GM23248 (cell line): ENCODE measurements around the gene MLST8. TPM values are rescaled to one million over a fixed set of nuclear protein-coding genes. Genes with fewer than 3 reads are reported as not detected.

Experiments used
- DNase-seq: peaks from one replicate; pipeline ENCODE4 v3.0.0-alpha.2; 2015
- H2AFZ ChIP-seq: fragments of 200-600 bp; sonication (generic); 2 replicates; pipeline ENCODE4 v1.6.1; 2016; ENCODE audit warnings: antibody characterized with exemption
- H3F3A ChIP-seq: fragments of 200-600 bp; sonication (generic); 2 replicates; pipeline ENCODE4 v1.6.1; 2016; ENCODE audit warnings: mild to moderate bottlenecking, antibody characterized with exemption, mixed run types; ENCODE audit not compliant: insufficient read depth
- H3K27ac ChIP-seq: fragments of 200-600 bp; sonication (generic); 2 replicates; pipeline ENCODE4 v1.5.1; 2016; ENCODE audit warnings: mild to moderate bottlenecking
- H3K27me3 ChIP-seq: fragments of 200-600 bp; sonication (generic); replicated peaks from 2 replicates; pipeline ENCODE4 v1.6.1; 2016; ENCODE audit warnings: mild to moderate bottlenecking; ENCODE audit not compliant: insufficient read depth
- H3K36me3 ChIP-seq: fragments of 200-600 bp; sonication (generic); 2 replicates; pipeline ENCODE4 v1.6.1; 2016; ENCODE audit warnings: low read depth, mild to moderate bottlenecking
- H3K4me1 ChIP-seq: fragments of 200-600 bp; sonication (generic); 2 replicates; pipeline ENCODE4 v1.6.1; 2016; ENCODE audit warnings: mild to moderate bottlenecking; ENCODE audit not compliant: insufficient read depth
- H3K4me2 ChIP-seq: fragments of 200-600 bp; sonication (generic); one replicate; pipeline ENCODE4 v1.6.1; 2016; ENCODE audit warnings: mild to moderate bottlenecking; ENCODE audit not compliant: unreplicated experiment
- H3K4me3 ChIP-seq: fragments of 200-600 bp; sonication (generic); 2 replicates; pipeline ENCODE4 v1.5.1; 2016; ENCODE audit warnings: mild to moderate bottlenecking
- H3K79me2 ChIP-seq: fragments of 200-600 bp; sonication (generic); 2 replicates; pipeline ENCODE4 v1.6.1; 2016; ENCODE audit warnings: mild to moderate bottlenecking; ENCODE audit not compliant: insufficient read depth
- H3K9ac ChIP-seq: fragments of 200-600 bp; sonication (generic); 2 replicates; pipeline ENCODE4 v1.6.1; 2016; ENCODE audit warnings: mild to moderate bottlenecking
- H3K9me2 ChIP-seq: fragments of 200-600 bp; sonication (generic); 2 replicates; pipeline ENCODE4 v1.6.1; 2016; ENCODE audit warnings: mixed run types, mild to moderate bottlenecking, moderate library complexity; ENCODE audit not compliant: insufficient read depth
- H3K9me3 ChIP-seq: fragments of 200-600 bp; sonication (generic); one replicate; pipeline ENCODE4 v1.6.1; 2017; ENCODE audit warnings: low read depth
- H4K20me1 ChIP-seq: fragments of 200-600 bp; sonication (generic); 2 replicates; pipeline ENCODE4 v1.6.0; 2016; ENCODE audit not compliant: insufficient read depth
- EZH2 ChIP-seq: fragments of 200-600 bp; sonication (generic); IDR thresholded peaks from 2 replicates; pipeline ENCODE4 v1.6.1; 2018; ENCODE audit warnings: antibody characterized with exemption, mild to moderate bottlenecking; ENCODE audit not compliant: insufficient read depth, poor library complexity, severe bottlenecking
- EZH2phosphoT487 ChIP-seq: fragments of 200-600 bp; sonication (generic); IDR thresholded peaks from 2 replicates; pipeline ENCODE4 v1.6.1; 2018; ENCODE audit warnings: antibody characterized with exemption, moderate library complexity, mild to moderate bottlenecking, low read depth; ENCODE audit not compliant: insufficient read depth
- WGBS, 2 experiments: methylation state at CpG; one replicate each; pipeline ENCODE4 v1.1.6; 2015 to 2017; ENCODE audit warnings: low lambda C conversion rate in 2 of 2, low coverage in 1 of 2; ENCODE audit errors: missing lambda C conversion rate in 2 of 2; 5-methylcytosine and 5-hydroxymethylcytosine counted together
- in situ Hi-C: fragments of 300-500 bp; cut with MboI; formaldehyde crosslinking; loops from 2 replicates; pipeline ENCODE4 v1.15.0; 2020
- polyA plus RNA-seq: library from polyadenylated mRNA; unstranded; fragments of >200 nt; fragmentation: Nextera tagmentation; extraction: Ambion mirVana; gene quantifications from 2 replicates; pipeline ENCODE4 v1.2.1, GENCODE V29; 2016
- total RNA-seq: library from RNA; depleted of rRNA; stranded (reverse); fragments of >200 nt; shearing (Covaris generic); gene quantifications from 2 replicates; pipeline ENCODE4 v1.2.3, GENCODE V29; 2014

The MLST8 gene
- total and polyA plus RNA-seq, 2 experiments from 2014 or later: 46.5 to 62.9 TPM

DNA sequence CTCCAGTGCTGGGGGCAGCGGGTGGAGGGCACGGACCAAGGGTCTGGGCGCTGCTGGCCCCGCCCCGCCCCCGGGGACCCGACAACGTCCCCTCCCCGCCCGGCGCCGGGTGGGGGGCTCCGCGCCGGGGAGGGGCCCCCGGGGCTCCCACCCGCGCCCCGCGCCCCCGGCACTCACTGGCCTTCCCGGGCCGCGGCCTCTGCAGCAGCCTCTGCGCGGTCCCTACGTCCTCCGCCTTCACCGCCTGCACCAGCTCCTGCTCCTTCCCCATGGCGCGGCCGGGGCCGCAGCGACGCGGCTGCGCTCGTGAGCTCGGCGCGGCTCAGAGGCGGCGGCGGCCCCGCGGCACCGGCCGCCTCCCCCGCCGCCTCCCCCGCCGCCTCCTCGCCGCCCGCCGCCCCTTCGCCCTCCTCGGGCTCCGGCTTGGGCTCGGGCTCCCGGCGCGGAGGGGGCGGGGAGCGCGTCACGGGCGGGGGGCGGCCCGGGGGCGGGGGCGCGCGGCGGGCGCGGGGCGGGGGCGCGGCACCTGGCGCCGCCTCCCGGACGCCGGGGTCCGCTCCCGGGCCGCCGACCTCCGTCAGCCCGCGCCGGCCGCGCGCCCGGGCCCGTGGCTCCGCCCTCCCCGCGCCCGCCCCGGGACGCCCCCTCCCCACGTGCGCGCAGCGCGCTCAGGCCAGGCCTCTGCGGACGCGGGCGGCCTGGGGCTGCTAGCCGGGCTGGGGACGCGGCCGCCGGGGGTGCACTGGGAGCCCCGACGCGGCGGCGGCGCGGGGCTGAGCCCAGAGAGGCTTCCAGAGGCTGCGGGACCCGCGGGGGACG, 8.9 kb upstream of the MLST8 start, which contains the start of gene CASKIN1:
Gene CASKIN1 (minus strand): TSS at position 444 of the 819 bp plus-strand sequence. CDS start 173 bp downstream, at position 271.
- no peak within 1 kb of the TSS for H3K9ac ChIP-seq
- peak within 1 kb of the TSS; percentile 40; the same call in 1 of the 2 replicates for H3K4me3 ChIP-seq
- no peaks in the 10 kb centered on the region for H3K4me1 ChIP-seq
- H3K9me3 ChIP-seq: no peaks in the 10 kb centered on the region
- H3K9me2 ChIP-seq: no peaks in the 10 kb centered on the region
- no peak within 1 kb of the TSS for H3K4me2 ChIP-seq
- no peaks in the 10 kb centered on the region for H3K79me2 ChIP-seq
- no peak within 1 kb of the TSS for H3K27ac ChIP-seq
- in situ Hi-C loops: no loop called here
- H3K27me3 ChIP-seq: peaks cover 29% of the 10 kb centered on the region
- 0 to 1% methylated on average over 4 to 44 of the region's 129 CpGs for WGBS, 2 experiments
- no peaks in the 10 kb centered on the region for H4K20me1 ChIP-seq
- peak; percentile 65 for DNase-seq
- H2AFZ ChIP-seq: no peak within 1 kb of the TSS
- no peak for TF ChIP-seq EZH2phosphoT487
- no peak for TF ChIP-seq EZH2
- H3K36me3 ChIP-seq: no peaks in the 10 kb centered on the region
- H3F3A ChIP-seq: no peaks in the 10 kb centered on the region

DNA sequence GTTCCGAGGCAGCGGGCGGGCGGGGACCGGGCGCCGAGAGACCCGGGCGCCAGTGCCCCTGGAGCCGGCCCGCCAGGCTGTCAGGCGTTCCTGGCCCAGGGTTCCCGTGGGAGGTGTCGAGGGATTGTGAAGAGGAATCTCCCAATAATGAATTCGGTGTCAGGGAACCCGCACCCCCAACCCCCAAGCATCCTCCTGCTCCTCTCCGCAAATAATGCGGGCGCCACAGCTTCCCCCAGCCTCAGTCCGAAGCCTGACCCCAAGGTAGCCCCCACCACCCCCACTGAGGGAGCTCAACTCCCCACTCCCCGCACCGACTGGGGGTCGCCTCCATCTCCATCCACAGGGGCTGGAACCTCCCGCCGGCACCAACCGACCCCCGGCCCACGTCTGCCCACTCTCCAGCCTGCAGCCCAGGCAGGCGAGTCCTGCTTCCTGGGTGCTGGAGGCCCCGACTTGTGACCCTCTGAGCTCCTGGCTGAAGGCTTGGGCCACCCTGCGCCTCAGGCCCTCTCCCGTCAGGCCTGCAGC, 8.2 kb upstream of the MLST8 start:
- Histone ChIP-seq H2AFZ (no peak overlapping the region), H3K9ac (no peak overlapping the region), H3K27me3 (peaks cover 29% of the 10 kb centered on the region), H3K4me2 (no peak overlapping the region), H3F3A (no peaks in the 10 kb centered on the region), H3K36me3 (no peaks in the 10 kb centered on the region), H4K20me1 (no peaks in the 10 kb centered on the region), H3K79me2 (no peaks in the 10 kb centered on the region), H3K27ac (no peak overlapping the region), H3K9me3 (no peaks in the 10 kb centered on the region), H3K4me1 (no peaks in the 10 kb centered on the region), H3K4me3 (no peak overlapping the region), H3K9me2 (no peaks in the 10 kb centered on the region)
- in situ Hi-C loops: no loop called here
- peak; percentile 74 for TF ChIP-seq EZH2
- TF ChIP-seq EZH2phosphoT487: no peak
- peak; percentile 17 for DNase-seq
- WGBS, 2 experiments: 25 to 39% methylated on average over 15 to 23 of the region's 32 CpGs

DNA sequence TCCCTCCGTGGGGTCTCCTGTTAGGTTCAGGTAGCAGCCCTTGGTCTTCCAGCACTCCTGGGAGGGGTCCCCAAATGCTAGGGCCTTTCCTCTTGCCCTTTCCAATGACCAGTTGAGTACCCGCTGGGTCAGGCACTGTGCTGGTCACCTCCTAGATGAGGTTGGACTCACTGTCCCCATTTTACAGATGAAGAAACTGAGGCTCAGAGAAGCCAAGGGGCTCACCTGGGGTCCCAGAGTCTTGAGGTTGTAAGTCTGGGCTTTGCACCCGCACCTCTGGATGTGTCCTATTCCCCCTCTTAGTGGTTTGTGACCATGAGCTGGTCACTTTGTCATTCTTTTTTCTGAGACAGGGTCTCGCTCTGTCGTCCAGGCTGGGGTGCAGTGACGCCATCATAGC, 7.5 kb upstream of the MLST8 start:
- Histone ChIP-seq H3K4me3 (no peak overlapping the region), H3K27me3 (peaks cover 29% of the 10 kb centered on the region), H3K79me2 (no peaks in the 10 kb centered on the region), H2AFZ (no peak overlapping the region), H4K20me1 (no peaks in the 10 kb centered on the region), H3K36me3 (no peaks in the 10 kb centered on the region), H3K4me1 (no peaks in the 10 kb centered on the region), H3K9ac (no peak overlapping the region), H3F3A (no peaks in the 10 kb centered on the region), H3K4me2 (no peak overlapping the region), H3K27ac (no peak overlapping the region), H3K9me2 (no peaks in the 10 kb centered on the region), H3K9me3 (no peaks in the 10 kb centered on the region)
- in situ Hi-C loops: no loop called here
- TF ChIP-seq EZH2 (no peak), EZH2phosphoT487 (no peak)
- DNase-seq: no peak
- WGBS, 2 experiments: 91 to 98% methylated on average over 6 of the region's 6 CpGs

DNA sequence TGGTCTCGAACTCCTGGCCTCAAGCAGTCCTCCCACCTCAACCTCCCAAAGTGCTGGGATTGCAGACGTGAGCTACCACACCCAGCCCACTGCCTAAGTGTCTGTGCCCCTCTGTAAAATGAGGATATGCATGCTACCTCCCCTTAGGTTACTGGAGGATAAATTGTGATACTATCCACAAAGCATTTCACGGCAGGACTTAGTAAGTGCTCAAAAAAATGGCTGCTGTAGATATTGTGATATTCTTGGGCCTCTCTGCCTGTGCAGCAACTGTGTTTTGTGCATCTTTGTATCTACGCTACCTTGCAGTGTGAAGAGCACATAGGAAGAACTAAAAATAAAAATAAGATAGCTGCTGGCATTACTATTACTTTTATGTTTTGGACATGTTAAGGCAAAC, 7.0 kb upstream of the MLST8 start:
- in situ Hi-C loops: no loop called here
- no peaks in the 10 kb centered on the region for H3K36me3 ChIP-seq
- H4K20me1 ChIP-seq: no peaks in the 10 kb centered on the region
- H3K27ac ChIP-seq: no peak overlapping the region
- TF ChIP-seq EZH2 (no peak), EZH2phosphoT487 (no peak)
- H3F3A ChIP-seq: no peaks in the 10 kb centered on the region
- H3K79me2 ChIP-seq: no peaks in the 10 kb centered on the region
- no peaks in the 10 kb centered on the region for H3K9me3 ChIP-seq
- no peak overlapping the region for H3K4me3 ChIP-seq
- no peak overlapping the region for H3K9ac ChIP-seq
- DNase-seq: no peak
- H2AFZ ChIP-seq: no peak overlapping the region
- no peaks in the 10 kb centered on the region for H3K4me1 ChIP-seq
- H3K27me3 ChIP-seq: peaks cover 29% of the 10 kb centered on the region
- H3K4me2 ChIP-seq: no peak overlapping the region
- H3K9me2 ChIP-seq: no peaks in the 10 kb centered on the region
- WGBS, 2 experiments: 42 to 46% methylated on average over 4 of the region's 4 CpGs
